D721Med (cell line): ENCODE data around the gene ITPR3.
"Not testable (repeated sequence)": the region's sequence is repeated elsewhere in the genome, so short reads cannot be mapped to it uniquely, and the experiment has no call there.

ENCODE experiments used
- DNase-seq: peaks from one replicate; pipeline ENCODE4 v3.0.0; 2011; ENCODE audit warnings: low spot score; ENCODE audit not compliant: insufficient read length
- FAIRE-seq: peaks from 2 replicates; lab custom pipeline; 2011; peaks lifted over from hg19 to GRCh38; lab: Jason Lieb, UNC
- TF ChIP-seq, protein P1 (sequence below): IDR thresholded peaks from 2 replicates; pipeline ENCODE4 v1.5.1; 2012; ENCODE audit warnings: mild to moderate bottlenecking, control low read depth; ENCODE audit not compliant: insufficient read depth; ENCODE audit errors: missing control alignments

Gene ITPR3

DNA sequence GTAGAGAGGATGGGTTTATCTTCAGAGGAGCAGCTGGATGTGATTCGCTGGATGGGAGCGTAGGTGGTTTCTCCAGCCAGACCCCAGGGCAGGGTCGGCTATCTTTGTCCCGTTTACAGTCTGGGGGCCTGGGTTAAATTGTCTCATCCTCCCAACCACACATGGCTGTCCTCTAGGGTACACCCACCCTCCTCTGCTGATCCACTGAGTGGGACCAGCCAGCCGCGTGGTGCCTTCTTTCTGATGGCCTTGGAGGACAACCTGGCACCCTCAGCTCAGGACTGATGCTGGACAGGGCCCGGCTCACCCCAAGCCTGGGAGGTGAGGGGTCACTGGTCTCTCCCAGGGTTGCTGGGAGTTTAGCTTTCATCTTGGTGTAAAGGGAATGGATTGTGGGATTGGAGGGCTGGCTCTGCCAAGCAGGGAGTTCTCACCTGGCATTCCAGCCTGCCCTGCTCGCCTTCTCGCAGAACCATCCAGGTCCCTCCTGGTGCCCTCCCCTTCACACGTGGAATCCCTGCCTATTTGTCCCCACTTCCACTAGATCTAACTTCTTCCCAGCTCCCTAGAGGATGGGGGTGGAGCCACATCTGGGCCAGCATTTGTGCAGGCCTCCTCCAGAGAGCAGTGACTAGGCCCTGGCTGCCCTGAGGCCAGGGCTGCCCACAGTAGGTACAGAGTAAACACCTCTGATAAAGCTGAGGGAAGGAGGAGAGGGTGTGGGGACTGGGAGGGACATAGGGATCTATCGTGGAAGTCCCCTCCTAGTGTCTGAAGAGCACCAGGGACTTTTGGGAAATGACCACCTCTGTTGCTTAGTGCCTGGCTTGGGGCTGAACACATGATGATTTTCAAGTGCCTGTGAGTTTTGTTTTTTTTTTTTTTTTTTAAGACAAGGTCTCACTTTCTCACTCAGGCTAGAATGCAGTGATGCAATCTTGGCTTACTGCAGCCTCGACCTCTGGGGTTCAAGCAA is 1.6 kb downstream of the ITPR3 start:
- DNase-seq (no peak), FAIRE-seq (no peak)
- TF ChIP-seq, protein P1, sequence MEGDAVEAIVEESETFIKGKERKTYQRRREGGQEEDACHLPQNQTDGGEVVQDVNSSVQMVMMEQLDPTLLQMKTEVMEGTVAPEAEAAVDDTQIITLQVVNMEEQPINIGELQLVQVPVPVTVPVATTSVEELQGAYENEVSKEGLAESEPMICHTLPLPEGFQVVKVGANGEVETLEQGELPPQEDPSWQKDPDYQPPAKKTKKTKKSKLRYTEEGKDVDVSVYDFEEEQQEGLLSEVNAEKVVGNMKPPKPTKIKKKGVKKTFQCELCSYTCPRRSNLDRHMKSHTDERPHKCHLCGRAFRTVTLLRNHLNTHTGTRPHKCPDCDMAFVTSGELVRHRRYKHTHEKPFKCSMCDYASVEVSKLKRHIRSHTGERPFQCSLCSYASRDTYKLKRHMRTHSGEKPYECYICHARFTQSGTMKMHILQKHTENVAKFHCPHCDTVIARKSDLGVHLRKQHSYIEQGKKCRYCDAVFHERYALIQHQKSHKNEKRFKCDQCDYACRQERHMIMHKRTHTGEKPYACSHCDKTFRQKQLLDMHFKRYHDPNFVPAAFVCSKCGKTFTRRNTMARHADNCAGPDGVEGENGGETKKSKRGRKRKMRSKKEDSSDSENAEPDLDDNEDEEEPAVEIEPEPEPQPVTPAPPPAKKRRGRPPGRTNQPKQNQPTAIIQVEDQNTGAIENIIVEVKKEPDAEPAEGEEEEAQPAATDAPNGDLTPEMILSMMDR: no peak

- no peak for DNase-seq
- TF ChIP-seq, protein P1: no peak
- no peak for FAIRE-seq
These were observed 2.8 kb downstream of the ITPR3 start for GRCh38 chr6:33623895-33624381.

GRCh38 chr6:33624856-33625255 is 3.7 kb downstream of the ITPR3 start:
- DNase-seq (no peak), FAIRE-seq (no peak)
- TF ChIP-seq, protein P1: no peak

GRCh38 chr6:33627876-33628275 is 6.8 kb downstream of the ITPR3 start:
- DNase-seq: no peak
- TF ChIP-seq, protein P1: no peak
- no peak for FAIRE-seq

DNA sequence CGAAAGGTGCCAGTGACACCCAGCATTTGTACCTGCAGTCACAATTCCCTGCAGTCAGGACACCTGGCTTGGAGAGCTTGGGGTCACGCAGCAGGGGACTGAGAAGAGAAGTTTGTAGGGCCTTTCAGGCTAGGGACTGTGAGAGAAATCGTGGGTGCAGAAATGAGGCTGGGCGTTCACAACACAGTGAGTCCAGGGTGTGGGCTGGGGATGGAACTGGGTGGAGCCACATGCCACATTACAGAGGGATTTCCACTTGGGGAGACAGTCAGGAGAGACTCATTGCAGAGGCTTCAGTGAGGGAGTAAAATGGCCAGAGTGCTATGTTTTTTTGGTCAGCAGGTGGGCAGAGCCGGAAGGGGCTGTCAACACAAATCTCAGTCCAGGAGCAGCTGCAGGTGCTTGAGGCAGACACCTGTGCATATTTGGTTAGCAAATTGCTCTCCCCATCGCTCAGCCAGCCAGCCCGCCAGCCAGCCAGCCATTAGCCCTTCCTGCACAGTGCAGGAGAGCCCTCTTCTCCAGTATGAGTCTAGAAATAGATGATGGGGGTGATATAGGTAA is 7.4 kb downstream of the ITPR3 start:
- DNase-seq (no peak), FAIRE-seq (no peak)
- TF ChIP-seq, protein P1: no peak

DNA sequence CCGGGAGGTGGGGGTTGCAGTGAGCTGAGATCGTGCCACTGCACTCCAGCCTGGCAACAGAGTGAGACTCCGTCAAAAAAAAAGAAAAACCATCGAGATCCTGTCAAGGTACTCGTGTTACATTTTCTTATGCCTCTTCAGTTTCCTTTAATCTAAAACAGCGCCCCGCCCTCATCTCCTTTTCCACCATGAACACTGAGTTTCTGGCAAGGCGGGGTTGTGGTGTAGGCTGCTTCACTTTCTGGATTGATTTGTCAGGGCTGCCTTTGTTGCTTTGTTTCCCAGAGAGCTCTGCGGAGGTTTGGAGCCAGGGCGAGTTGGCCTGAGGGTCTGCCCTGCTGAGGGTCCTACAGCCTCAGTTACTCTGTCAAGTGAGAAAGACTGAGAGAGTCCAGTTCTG is 8.9 kb downstream of the ITPR3 start:
- FAIRE-seq (no peak), DNase-seq (no peak)
- TF ChIP-seq, protein P1: no peak

DNA sequence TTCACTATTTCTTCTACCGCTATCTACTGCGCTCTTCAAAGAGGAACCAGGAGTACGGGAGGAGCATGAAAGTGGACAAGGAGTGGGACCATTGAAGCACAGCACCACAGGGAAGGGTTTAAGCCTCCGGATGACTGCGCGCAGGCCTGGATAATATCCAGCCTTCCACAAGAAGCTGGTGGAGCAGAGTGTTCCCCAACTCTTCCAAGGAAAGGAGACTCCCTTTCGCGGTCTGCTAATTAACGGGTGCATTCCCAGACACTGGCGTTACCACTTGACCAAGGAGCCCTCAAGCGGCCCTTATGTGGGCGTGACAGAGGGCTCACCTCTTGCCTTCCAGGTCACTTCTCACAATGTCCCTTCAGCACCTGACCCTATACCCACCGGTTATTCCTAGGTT is 10.4 kb downstream of the ITPR3 start:
- not testable (repeated sequence) for FAIRE-seq, DNase-seq
